K562 treated with DMSO at 1 percent for 12 hours (cell line): Measurements from ENCODE around the gene YBEY. TPM values are rescaled to one million over a fixed set of nuclear protein-coding genes. Genes with fewer than 3 reads are reported as not detected.

ENCODE experiments used
- total RNA-seq: library from RNA; unstranded; fragments of 300-600 nt; gene quantifications from 2 replicates; pipeline ENCODE4 v1.2.3, GENCODE V29; 2022; ENCODE audit not compliant: insufficient read depth

The YBEY gene, protein sequence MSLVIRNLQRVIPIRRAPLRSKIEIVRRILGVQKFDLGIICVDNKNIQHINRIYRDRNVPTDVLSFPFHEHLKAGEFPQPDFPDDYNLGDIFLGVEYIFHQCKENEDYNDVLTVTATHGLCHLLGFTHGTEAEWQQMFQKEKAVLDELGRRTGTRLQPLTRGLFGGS
- 28.1 and 38.9 TPM in 2 replicates for total RNA-seq

DNA sequence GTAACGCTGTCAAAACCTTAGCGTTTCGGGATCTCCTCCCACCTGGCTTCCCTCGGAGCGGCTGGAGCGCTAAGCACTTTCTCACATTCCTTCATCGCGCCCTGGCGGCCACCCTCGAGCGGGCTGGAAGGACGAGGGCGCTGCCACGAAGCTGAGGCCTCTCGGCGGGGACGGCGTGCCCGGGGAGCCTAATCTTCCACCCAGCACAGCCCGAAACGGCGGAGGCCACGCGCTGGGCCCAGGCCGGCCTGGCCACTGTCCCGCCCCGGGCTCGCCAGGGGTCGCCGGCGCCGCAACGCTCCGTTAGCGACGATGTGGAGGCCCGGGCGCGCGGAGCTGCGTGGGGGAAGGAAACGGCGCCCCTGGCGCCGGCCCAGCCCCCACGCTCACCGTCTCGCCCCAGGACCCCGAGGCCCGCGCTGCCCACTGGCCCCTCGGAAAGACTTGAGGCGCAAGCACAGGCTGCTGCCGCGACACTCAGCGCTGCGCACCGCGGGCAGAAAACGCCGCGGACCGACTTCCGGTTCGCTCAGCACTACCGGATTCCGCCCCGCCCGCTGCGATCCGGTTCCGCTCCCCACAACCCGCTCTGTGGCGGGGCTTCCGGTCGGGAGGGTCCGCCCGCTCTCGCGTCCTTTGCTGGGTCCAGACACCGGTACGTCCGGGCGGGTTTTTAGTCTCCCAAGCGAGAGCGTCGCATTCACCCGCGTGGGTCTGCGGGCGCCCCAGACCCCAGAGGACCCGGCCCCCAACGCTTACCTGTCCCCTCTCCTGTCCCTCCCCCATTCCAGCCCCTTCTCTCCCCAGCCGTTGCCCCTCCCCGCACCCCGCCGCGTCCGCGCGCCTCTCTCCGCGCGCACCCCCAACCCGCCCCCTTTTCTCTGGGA lies at the start of gene YBEY:
YBEY (plus strand) TSS at position 582 of the 887 bp plus-strand sequence. CDS start 572 bp downstream, outside the sequence.

DNA sequence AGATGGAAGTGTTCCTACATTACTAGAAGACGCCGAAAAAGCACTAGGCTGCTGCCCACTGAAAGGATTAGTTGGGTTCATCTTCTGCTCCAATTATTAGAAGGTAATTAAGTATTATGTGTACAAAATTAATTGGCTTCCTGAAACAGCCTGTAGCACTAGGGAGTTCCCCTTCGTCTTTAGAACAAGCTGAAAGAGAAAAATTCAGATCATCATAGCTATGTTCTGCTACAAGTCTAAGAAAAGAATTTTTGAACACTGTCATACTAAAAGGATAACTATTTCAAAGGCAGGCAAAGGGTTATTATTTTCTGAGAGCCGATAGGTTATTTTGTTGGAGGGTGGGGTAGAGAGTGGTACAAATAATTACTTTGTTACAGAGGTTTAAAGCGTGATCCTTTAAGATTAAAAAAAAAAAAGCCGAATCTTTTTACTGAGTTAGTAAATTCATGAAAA lies 908 bp upstream of the YBEY start, which contains the start of gene MCM3AP:
MCM3AP (minus strand) TSS at position 406 of the 456 bp plus-strand sequence; CDS start at position 81, 325 bp downstream.

GRCh38 chr21:46323710-46324389 lies 37.7 kb downstream of the YBEY start, which contains the start of the genes C21orf58 and PCNT:
Gene C21orf58 (minus strand): TSS chr21:46323870. CDS start chr21:46322738, 1,132 bp downstream.
Gene PCNT (plus strand): TSS chr21:46324156. CDS start chr21:46324229, 73 bp downstream.

Other genes starting within 250 kb of the YBEY start
- 9.9 and 21.3 TPM in 2 replicates for gene COL6A2, start 188.2 kb upstream of the YBEY start, total RNA-seq
- 1.1 and 2.6 TPM in 2 replicates for gene FTCD, start 130.8 kb upstream of the YBEY start, total RNA-seq
- 65.2 and 87.4 TPM in 2 replicates for gene SPATC1L, start 101.9 kb upstream of the YBEY start, total RNA-seq
- gene LSS, start 57.6 kb upstream of the YBEY start, total RNA-seq, result 24.0 and 37.8 TPM in 2 replicates
- 51.3 and 154 TPM in 2 replicates for gene MCM3AP, start 731 bp upstream of the YBEY start, total RNA-seq
- 15.2 and 30.9 TPM in 2 replicates for gene C21orf58, start 37.5 kb downstream of the YBEY start, total RNA-seq
- 22.2 and 50.2 TPM in 2 replicates for gene PCNT, start 37.8 kb downstream of the YBEY start, total RNA-seq
- 10.3 and 35.2 TPM in 2 replicates for gene DIP2A, start 172.5 kb downstream of the YBEY start, total RNA-seq